HG02623 (cell line): ENCODE measurements around the gene DPPA3.
"Not testable (repeated sequence)": the region's sequence is repeated elsewhere in the genome, so short reads cannot be mapped to it uniquely, and the experiment has no call there.

ENCODE experiments used
- ATAC-seq: cut with Tn5 transposase; IDR thresholded peaks from one replicate; pipeline ENCODE4 v1.9.1; 2021; ENCODE audit warnings: moderate library complexity; ENCODE audit not compliant: unreplicated experiment

DPPA3 gene

GRCh38 chr12:7729746-7730145 lies 18.5 kb downstream of the DPPA3 start:
- no peak for ATAC-seq

DNA sequence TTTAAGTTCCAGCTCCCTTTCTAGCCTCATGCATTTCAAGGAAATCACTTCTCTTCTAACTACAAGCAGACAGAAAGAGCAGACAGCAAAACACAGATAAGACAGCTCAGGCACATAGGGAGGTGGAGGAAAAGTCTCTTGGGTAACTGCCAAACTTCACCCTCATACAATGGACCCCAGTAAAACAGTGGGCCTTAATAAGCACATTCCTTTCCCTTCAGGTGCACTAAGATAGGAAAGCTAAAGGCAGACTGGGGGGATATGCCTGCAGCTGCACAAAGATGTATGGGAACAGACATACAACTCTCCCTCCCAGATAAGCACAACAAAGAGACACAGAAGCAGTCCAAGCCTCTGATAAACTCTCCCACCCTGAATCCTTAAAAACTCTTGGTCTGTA lies 19.8 kb downstream of the DPPA3 start:
- not testable (repeated sequence) for ATAC-seq

DNA sequence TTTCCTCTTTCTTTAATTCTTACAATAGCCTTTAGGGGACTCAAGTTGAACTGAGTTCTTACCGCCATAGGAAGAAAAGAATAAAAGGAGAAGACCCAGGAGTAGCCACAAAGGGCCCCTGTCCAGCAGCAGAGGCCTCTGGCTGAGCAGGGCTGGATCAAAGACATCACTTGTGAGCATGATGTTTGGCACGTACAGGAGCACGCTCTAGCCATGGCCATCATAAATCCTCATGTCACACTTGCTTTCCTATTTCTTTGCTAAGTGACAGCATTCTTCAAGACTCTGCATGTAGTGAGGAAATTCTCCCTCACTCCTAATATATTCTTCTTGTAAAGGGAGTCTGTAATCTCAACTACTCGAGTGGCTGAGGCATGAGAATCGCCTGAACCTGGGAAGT lies 20.3 kb downstream of the DPPA3 start:
- no peak for ATAC-seq

GRCh38 chr12:7732993-7733392 lies 21.8 kb downstream of the DPPA3 start:
- no peak for ATAC-seq

DNA sequence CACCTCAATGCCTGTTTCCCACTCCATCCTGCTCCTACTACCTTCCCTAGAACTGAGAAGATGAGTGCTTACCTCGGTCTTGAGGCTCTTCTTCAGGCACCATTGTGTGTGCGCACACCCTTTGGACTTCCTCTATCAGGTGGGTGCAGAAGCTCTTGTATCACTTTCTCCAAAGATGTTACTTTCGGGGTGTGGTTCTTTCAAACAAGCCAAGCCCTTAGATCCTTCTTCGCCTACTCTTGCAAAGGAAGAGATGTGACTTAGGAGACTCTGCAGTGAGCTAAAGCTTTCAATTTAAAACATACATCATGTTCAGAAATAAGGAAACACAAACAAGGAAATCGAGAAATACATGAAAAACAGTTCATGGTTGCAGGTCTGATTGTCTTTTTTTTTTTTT lies 36.0 kb downstream of the DPPA3 start, which contains the start of gene CLEC4C:
Gene CLEC4C (minus strand): TSS at position 130 of the 400 bp plus-strand sequence. CDS start 27 bp downstream, at position 103.
- ATAC-seq: no peak

DNA sequence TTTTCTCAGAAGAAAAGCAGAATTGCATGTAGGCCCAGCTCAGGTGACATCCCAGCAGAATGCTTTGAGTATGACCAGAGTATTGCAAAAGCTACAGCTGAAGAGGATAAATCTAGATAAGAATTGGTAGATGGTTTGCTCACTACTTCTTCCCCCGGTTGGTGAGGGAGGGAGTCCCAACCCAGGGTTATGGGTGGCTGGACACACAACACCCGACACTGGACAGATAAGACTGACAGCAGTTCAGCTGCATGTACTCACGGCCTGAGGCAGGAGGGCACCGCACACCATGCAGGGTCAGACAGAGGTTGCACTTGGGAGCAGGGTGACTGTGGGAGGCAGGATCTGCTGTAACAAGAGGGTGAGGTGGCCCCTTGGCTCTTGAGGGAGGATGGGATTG lies 37.6 kb downstream of the DPPA3 start:
- ATAC-seq: no peak

- ATAC-seq: no peak
Observed at GRCh38 chr12:7749442-7749841, 38.2 kb downstream of the DPPA3 start.

GRCh38 chr12:7750350-7750749 lies 39.1 kb downstream of the DPPA3 start:
- no peak for ATAC-seq

GRCh38 chr12:7751394-7751793 lies 40.2 kb downstream of the DPPA3 start:
- no peak for ATAC-seq

DNA sequence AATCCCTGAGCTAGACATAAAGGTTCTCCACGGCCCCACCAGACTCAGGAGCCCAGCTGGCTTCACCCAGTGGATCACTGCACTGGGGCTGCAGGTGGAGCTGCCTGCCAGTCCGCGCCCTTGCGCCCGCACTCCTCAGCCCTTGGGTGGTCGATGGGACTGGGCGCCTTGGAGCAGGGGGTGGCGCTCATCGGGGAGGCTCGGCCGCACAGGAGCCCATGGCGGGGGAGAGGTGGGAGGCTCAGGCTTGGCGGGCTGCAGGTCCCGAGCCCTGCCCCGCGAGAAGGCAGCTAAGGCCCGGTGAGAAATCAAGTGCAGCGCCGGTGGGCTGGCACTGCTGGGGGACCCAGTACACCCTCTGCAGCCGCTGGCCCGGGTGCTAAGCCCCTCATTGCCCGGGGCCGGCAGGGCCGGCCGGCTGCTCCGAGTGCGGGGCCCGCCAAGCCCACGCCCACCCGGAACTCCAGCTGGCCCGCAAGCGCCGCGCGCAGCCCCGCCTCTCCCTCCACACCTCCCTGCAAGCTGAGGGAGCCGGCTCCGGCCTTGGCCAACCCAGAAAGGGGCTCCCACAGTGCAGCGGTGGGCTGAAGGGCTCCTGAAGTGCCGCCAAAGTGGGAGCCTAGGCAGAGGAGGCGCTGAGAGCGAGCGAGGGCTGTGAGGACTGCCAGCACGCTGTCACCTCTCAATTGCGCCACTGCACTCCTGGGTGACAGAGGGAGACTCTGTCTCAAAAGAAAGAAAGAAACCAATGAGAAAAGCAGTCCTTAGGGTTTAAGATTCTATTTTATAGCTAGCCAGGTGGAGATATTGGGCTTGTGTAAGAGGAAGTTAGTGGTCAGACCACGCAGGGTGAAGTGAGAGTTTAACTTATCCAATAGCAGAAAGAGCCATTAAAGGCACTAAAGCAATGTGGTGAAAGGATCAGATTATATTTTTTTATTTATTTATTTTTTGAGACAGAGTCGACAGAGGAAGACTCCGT lies 41.0 kb downstream of the DPPA3 start:
- not testable (repeated sequence) for ATAC-seq

DNA sequence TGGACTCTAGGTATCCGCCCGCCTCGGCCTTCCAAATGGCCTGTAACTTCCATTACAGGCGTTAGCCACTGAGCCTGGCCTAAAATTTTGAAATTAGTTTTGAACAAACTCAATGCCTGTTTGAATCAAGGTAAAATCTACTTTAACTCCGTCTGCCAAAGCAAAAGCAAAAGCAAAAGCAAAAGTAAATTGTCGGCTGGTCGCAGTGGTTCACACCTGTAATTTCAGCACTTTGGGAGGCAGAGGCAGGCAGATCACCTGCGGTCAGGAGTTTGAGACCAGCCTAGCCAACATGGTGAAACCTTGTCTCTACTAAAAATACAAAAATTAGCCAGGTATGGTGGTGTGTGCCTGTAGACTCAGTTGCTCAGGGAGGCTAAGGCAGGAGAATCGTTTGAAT lies 44.4 kb downstream of the DPPA3 start:
- not testable (repeated sequence) for ATAC-seq

DNA sequence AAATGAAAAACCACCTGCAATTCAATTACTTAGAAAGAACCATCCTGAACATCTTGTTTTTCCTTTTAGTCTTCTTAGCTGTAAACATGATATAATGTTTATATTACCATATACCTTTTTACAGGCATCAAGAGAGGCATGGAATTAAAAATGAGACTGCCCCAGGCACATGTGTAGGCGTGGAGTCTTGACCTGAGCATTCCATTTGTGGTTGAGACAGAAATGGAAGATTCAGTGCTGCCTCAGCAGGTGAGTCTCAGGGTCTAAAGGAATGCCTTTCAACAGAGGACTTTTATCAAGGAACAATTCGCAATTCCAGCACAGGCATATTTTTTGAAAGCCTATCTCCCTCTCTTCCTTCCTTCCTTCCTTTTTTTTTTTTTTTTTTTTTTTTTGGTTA lies 45.8 kb downstream of the DPPA3 start:
- ATAC-seq: no peak

DNA sequence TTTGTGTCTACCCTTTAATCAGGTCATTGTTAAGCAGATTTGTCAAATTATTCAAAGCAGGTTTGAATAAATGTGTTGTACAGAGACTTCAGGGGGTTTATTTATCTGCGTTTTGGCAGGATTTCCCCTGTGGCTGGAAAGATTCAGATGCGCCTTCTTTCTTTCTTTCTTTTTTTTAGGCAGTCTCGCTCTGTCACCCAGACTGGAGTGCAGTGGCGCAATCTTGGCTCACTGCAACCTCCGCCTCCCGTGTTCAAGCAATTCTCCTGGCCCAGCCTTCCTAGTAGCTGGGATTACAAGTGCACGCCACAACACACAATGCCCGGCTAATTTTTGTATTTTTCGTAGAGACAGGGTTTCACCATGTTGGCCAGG lies 47.5 kb downstream of the DPPA3 start:
- ATAC-seq: no peak
